K562 (cell line): Measurements from ENCODE around the gene ERICH6. TPM values are rescaled to one million over a fixed set of nuclear protein-coding genes. Genes with fewer than 3 reads are reported as not detected.

ENCODE experiments used
- ATAC-seq: fragments of 200-7000 bp; cut with Tn5 transposase; 3 replicates; pipeline ENCODE4 v1.9.1; 2020; ENCODE audit warnings: moderate library complexity
- BruUV-seq: library from RNA; stranded (reverse); fragments of 400-500 nt; replicated peaks from 2 replicates; lab custom pipeline; 2021; lab: Mats Ljungman, UMichigan
- CTCF ChIA-PET: fragments of 300-600 bp; formaldehyde crosslinking; extraction: SDS; loops from one replicate; lab custom pipeline; 2021; ENCODE audit warnings: low intra/inter-chr PET ratio; lab: Yijun Ruan, JAX
- POLR2A ChIA-PET: fragments of 300-600, 350-650 bp; sonication (Branson Sonifier 250); formaldehyde crosslinking; extraction: SDS; loops from one replicate; lab custom pipeline; 2021; ENCODE audit warnings: antibody characterized with exemption, inconsistent platforms; lab: Yijun Ruan, JAX
- DNase-seq, 4 experiments: peaks; one replicate each; pipeline versions ENCODE4 v3.0.0 to v3.0.0-alpha.2; 2011 to 2018; ENCODE audit warnings: low spot score in 3 of 4, mixed read lengths in 3 of 4; ENCODE audit errors: extremely low read depth in 1 of 4
- FAIRE-seq: peaks from 2 replicates; lab custom pipeline; 2011; peaks lifted over from hg19 to GRCh38; lab: Jason Lieb, UNC
- H2AFZ ChIP-seq: 2 replicates; pipeline ENCODE4 v1.6.0; 2011; ENCODE audit warnings: low read depth, low read length, control low read depth, inconsistent platforms
- H3K27ac ChIP-seq: fragments of 200-600 bp; 3 replicates; pipeline ENCODE4 v1.8.0; 2011; ENCODE audit warnings: low read depth, mild to moderate bottlenecking, control low read depth, inconsistent platforms, low read length, moderate library complexity, mixed read lengths; ENCODE audit errors: extremely low read depth
- H3K27me3 ChIP-seq, 2 experiments: fragments of 300-600 bp in 1 of 2; 2 replicates in 1 of 2; 3 replicates in 1 of 2; pipeline versions ENCODE4 v1.6.0 to v1.8.0; 2011; ENCODE audit warnings: inconsistent platforms in 2 of 2, low read length in 2 of 2, mild to moderate bottlenecking in 1 of 2, mixed read lengths in 1 of 2, moderate library complexity in 1 of 2; ENCODE audit not compliant: control insufficient read depth in 2 of 2, insufficient read depth in 2 of 2
- H3K36me3 ChIP-seq: fragments of 300-600 bp; 3 replicates; pipeline ENCODE4 v1.8.0; 2011; ENCODE audit warnings: mild to moderate bottlenecking, low read length, inconsistent platforms; ENCODE audit not compliant: control insufficient read depth, insufficient read depth
- H3K4me1 ChIP-seq, 2 experiments: fragments of 200-600 bp in 1 of 2; replicated peaks in 1 of 2; 2 replicates in 1 of 2; 3 replicates in 1 of 2; pipeline versions ENCODE4 v1.5.1 to v1.8.0; 2011; ENCODE audit warnings: inconsistent platforms in 2 of 2, low read length in 2 of 2, mild to moderate bottlenecking in 1 of 2, mixed read lengths in 1 of 2, moderate library complexity in 1 of 2; ENCODE audit not compliant: control insufficient read depth in 2 of 2, insufficient read depth in 2 of 2
- H3K4me2 ChIP-seq: 2 replicates; pipeline ENCODE4 v1.6.1; 2011; ENCODE audit warnings: low read length, control low read depth, inconsistent platforms, mixed read lengths; ENCODE audit not compliant: insufficient read depth
- H3K4me3 ChIP-seq: fragments of 200-600 bp; sonication (generic), shearing (Covaris generic); 2 replicates; pipeline ENCODE4 v1.5.1; 2016; ENCODE audit warnings: control low read depth, inconsistent platforms
- H3K79me2 ChIP-seq: fragments of 200-600 bp; 3 replicates; pipeline ENCODE4 v1.8.0; 2011; ENCODE audit warnings: low read length, inconsistent platforms; ENCODE audit not compliant: control insufficient read depth, insufficient read depth
- H3K9ac ChIP-seq, 2 experiments: 2 replicates each; pipeline versions ENCODE4 v1.6.0 to v1.6.1; 2011; ENCODE audit warnings: low read depth in 2 of 2, low read length in 2 of 2, control low read depth in 1 of 2, inconsistent platforms in 1 of 2, mild to moderate bottlenecking in 1 of 2, mixed read lengths in 1 of 2; ENCODE audit not compliant: insufficient read depth in 1 of 2
- H3K9me1 ChIP-seq: one replicate; pipeline ENCODE4 v1.6.0; 2011; ENCODE audit warnings: inconsistent platforms, mild to moderate bottlenecking, low read length, moderate library complexity; ENCODE audit not compliant: control insufficient read depth, insufficient read depth
- H3K9me3 ChIP-seq: replicated peaks from 2 replicates; pipeline ENCODE4 v1.5.1; 2011; ENCODE audit warnings: low read depth, low read length, inconsistent platforms; ENCODE audit not compliant: control insufficient read depth, insufficient read depth
- H4K20me1 ChIP-seq: replicated peaks from 2 replicates; pipeline ENCODE4 v1.6.1; 2011; ENCODE audit warnings: low read length, inconsistent platforms, mixed read lengths; ENCODE audit not compliant: control insufficient read depth, insufficient read depth
- ARID1B ChIP-seq: fragments of 450-650 bp; IDR thresholded peaks from 2 replicates; pipeline ENCODE4 v1.6.1; 2016; ENCODE audit warnings: antibody characterized with exemption, mild to moderate bottlenecking, inconsistent platforms
- ARID2 ChIP-seq: fragments of 450-650 bp; IDR thresholded peaks from 2 replicates; pipeline ENCODE4 v1.6.1; 2017; ENCODE audit warnings: antibody characterized with exemption, mild to moderate bottlenecking
- ILF3 ChIP-seq: fragments of 450-650 bp; IDR thresholded peaks from 2 replicates; pipeline ENCODE4 v1.6.1; 2018; ENCODE audit warnings: antibody characterized with exemption, mild to moderate bottlenecking, moderate library complexity, borderline replicate concordance
- MTA3 ChIP-seq: fragments of 450-650 bp; formaldehyde crosslinking; IDR thresholded peaks from 2 replicates; pipeline ENCODE4 v1.6.1; 2017; ENCODE audit warnings: mild to moderate bottlenecking, borderline replicate concordance
- PCBP1 ChIP-seq: fragments of 200-400 bp; formaldehyde crosslinking; IDR thresholded peaks from 2 replicates; pipeline ENCODE4 v1.6.1; 2018; ENCODE audit warnings: mild to moderate bottlenecking, low read depth, low read length; ENCODE audit not compliant: poor library complexity, severe bottlenecking
- POLR2A ChIP-seq: fragments of 450-650 bp; conservative IDR thresholded peaks from 2 replicates; pipeline ENCODE4 v1.6.1; 2016
- POLR2G ChIP-seq: fragments of 200-400 bp; formaldehyde crosslinking; IDR thresholded peaks from 2 replicates; pipeline ENCODE4 v1.6.1; 2017; ENCODE audit warnings: low read depth, mild to moderate bottlenecking, antibody characterized with exemption, low read length, moderate library complexity
- RBFOX2 ChIP-seq: fragments of 200-400 bp; formaldehyde crosslinking; IDR thresholded peaks from 2 replicates; pipeline ENCODE4 v1.6.1; 2017; ENCODE audit warnings: low read depth, mild to moderate bottlenecking, low read length, moderate library complexity
- RBM14 ChIP-seq: fragments of 200-400 bp; formaldehyde crosslinking; IDR thresholded peaks from 2 replicates; pipeline ENCODE4 v1.6.1; 2018; ENCODE audit warnings: low read depth, mild to moderate bottlenecking, low read length, moderate library complexity, borderline replicate concordance; ENCODE audit not compliant: insufficient read depth
- ZNF41 ChIP-seq: fragments of 250-450 bp; sonication (Bioruptor Pico); conservative IDR thresholded peaks from 2 replicates; pipeline ENCODE4 v1.4.0; 2020; ENCODE audit warnings: mild to moderate bottlenecking
- ZZZ3 ChIP-seq: fragments of 450-650 bp; IDR thresholded peaks from 2 replicates; pipeline ENCODE4 v1.6.1; 2016; ENCODE audit warnings: antibody characterized with exemption, mild to moderate bottlenecking, moderate library complexity
- WGBS: fragments of 100-300 bp; shearing (Covaris generic); methylation state at CpG from one replicate; pipeline ENCODE4 v1.1.6; 2016; ENCODE audit warnings: low coverage, mixed read lengths; ENCODE audit not compliant: insufficient coverage; ENCODE audit errors: missing lambda C conversion rate; 5-methylcytosine and 5-hydroxymethylcytosine counted together
- in situ Hi-C: fragments of 300-500 bp; cut with MboI; formaldehyde crosslinking; loops from 4 replicates; pipeline ENCODE4 v1.15.0; 2018; ENCODE audit warnings: inconsistent platforms, mixed read lengths
- intact Hi-C: fragments of 100-400 bp; cut with micrococcal nuclease; formaldehyde crosslinking; loops from 2 replicates; pipeline ENCODE4 v1.14.2; 2022
- polyA plus RNA-seq, 8 experiments: library from polyadenylated mRNA; depleted of rRNA in 4 of 8; stranded (reverse) in 5 of 8; unstranded in 3 of 8; fragments of >200 nt; fragmentation: Nextera tagmentation in 2 of 8; fragmentation: Illumina TruSeq in 1 of 8; extraction: Ambion mirVana in 2 of 8; extraction: Trizol in 1 of 8; gene quantifications; 2 replicates each; pipeline versions ENCODE4 v1.2.1 to v1.2.3, GENCODE V29; 2011 to 2014; ENCODE audit warnings: inconsistent platforms in 1 of 8, missing spikeins in 1 of 8
- total RNA-seq, 7 experiments: library from RNA; depleted of rRNA in 6 of 7; stranded (reverse); fragments of >200 nt in 6 of 7; fragmentation: Illumina TruSeq in 2 of 7; extraction: Trizol in 2 of 7; gene quantifications; 2 replicates each; pipeline versions ENCODE4 v1.2.1 to v1.2.3, GENCODE V29; 2011 to 2021; ENCODE audit warnings: low replicate concordance in 1 of 7
- TF ChIP-seq, protein P1 (sequence below): sonication (generic); formaldehyde crosslinking; IDR thresholded peaks from 2 replicates; pipeline ENCODE4 v1.8.1; 2023; ENCODE audit warnings: mild to moderate bottlenecking, missing genetic modification reagents
- TF ChIP-seq, protein P2 (sequence below): fragments of 450-650 bp; formaldehyde crosslinking; IDR thresholded peaks from 2 replicates; pipeline ENCODE4 v1.4.0; 2022; ENCODE audit warnings: mild to moderate bottlenecking, moderate library complexity

The ERICH6 gene
- total and polyA plus RNA-seq, 9 of the 15 experiments (the other 6 are each of a cell fraction or from before 2014, with no cell fraction given), result not detected

DNA sequence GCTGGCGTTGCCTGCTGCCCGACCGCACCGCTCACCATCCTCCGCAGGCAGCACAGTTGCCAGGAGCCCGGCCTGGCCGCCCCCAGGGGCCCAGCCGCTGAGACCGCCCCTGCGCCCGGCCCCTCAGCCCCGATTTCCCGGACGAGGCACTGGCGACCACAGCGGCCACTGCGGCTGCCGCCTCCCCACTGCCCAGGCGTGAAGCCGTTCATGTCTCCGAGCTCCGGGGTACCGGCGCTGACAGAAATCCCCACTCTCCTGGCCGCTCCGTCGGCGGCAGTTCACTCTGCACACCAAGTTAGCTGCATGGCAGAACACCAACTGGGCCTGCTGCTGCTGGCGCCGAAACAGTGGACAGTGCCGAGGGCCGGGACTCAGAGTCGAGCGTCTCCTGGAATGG lies 92.1 kb downstream of the ERICH6 start:
- H3K9me3 ChIP-seq, result no peaks in the 10 kb centered on the region
- H3K36me3 ChIP-seq, result peaks cover 52% of the 10 kb centered on the region
- ChIA-PET POLR2A (interaction anchor here (0.8 to 1.6 kb wide), 4 partner anchors 9 to 515 kb away, joined by 3 to 5 read pairs (median 4); partner anchors contain the start of gene SELENOT), CTCF (no interaction called here)
- H3K9me1 ChIP-seq, result no peaks in the 10 kb centered on the region
- peaks cover 14% of the 10 kb centered on the region in 2 experiments; a peak in 4 of 5 replicates for H3K4me1 ChIP-seq
- intact Hi-C loops, result no loop called here
- H3K9ac ChIP-seq, result no peak overlapping the region
- FAIRE-seq (no peak), ATAC-seq (no peak), DNase-seq (no peak)
- 96% methylated on average over 31 of the region's 34 CpGs for WGBS
- TF ChIP-seq POLR2G (peak; percentile 45; the same call in 1 of the 2 replicates), ARID1B (no peak), PCBP1 (peak; percentile 49), RBM14 (0 out of 2 replicates have a peak, but pooled peaks have one; percentile 46), RBFOX2 (peak; percentile 52)
- no peak overlapping the region for H2AFZ ChIP-seq
- no peak overlapping the region for H3K4me2 ChIP-seq
- peaks cover 82% of the 10 kb centered on the region for H3K79me2 ChIP-seq
- no TSS peak for BruUV-seq
- H3K27me3 ChIP-seq, result no peaks in the 10 kb centered on the region
- H3K27ac ChIP-seq, result no peak overlapping the region
- in situ Hi-C loops, result no loop called here
- H4K20me1 ChIP-seq, result peaks cover 15% of the 10 kb centered on the region; the same call in 1 of the 2 replicates
- no peak overlapping the region for H3K4me3 ChIP-seq

DNA sequence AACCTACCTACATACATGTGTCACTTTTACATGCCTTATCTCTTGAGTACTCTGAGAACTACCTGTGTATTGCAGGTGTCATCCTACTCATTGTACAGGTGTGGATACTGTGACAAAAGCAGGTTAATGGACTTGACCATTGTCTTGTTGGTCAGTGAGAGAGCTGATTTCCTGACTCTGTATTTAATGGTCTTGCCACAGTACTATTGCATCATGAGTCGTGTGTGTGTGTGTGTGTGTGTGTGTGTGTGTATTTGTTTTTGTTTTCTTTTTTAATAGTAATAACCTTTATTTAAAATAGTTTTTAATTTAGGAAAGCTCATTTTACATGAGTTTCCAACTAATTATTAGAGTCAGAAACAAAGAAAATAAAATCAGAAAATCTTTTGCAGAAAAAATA lies 92.9 kb downstream of the ERICH6 start:
- Histone ChIP-seq H2AFZ (no peak overlapping the region), H3K9ac (no peak overlapping the region), H3K4me2 (no peak overlapping the region), H3K79me2 (peaks cover 88% of the 10 kb centered on the region), H3K27ac (no peak overlapping the region), H3K9me3 (no peaks in the 10 kb centered on the region), H3K27me3 (no peaks in the 10 kb centered on the region), H3K4me1 (peaks cover 16 to 20% of the 10 kb centered on the region in 2 experiments), H3K4me3 (no peak overlapping the region), H3K9me1 (no peaks in the 10 kb centered on the region), H3K36me3 (peaks cover 55% of the 10 kb centered on the region), H4K20me1 (peaks cover 15% of the 10 kb centered on the region; the same call in 1 of the 2 replicates)
- ATAC-seq, result no peak
- in situ Hi-C loops (no loop called here), intact Hi-C loops (no loop called here)
- no TSS peak for BruUV-seq
- FAIRE-seq, result no peak
- 15% methylated on average over 1 of the region's 1 CpG for WGBS
- DNase-seq, result no peak
- ChIA-PET POLR2A (interaction anchor here (1.6 kb wide), 1 partner anchor 13 kb away, joined by 5 read pairs; no protein-coding TSS in a partner anchor), CTCF (no interaction called here)
- TF ChIP-seq, protein P1, sequence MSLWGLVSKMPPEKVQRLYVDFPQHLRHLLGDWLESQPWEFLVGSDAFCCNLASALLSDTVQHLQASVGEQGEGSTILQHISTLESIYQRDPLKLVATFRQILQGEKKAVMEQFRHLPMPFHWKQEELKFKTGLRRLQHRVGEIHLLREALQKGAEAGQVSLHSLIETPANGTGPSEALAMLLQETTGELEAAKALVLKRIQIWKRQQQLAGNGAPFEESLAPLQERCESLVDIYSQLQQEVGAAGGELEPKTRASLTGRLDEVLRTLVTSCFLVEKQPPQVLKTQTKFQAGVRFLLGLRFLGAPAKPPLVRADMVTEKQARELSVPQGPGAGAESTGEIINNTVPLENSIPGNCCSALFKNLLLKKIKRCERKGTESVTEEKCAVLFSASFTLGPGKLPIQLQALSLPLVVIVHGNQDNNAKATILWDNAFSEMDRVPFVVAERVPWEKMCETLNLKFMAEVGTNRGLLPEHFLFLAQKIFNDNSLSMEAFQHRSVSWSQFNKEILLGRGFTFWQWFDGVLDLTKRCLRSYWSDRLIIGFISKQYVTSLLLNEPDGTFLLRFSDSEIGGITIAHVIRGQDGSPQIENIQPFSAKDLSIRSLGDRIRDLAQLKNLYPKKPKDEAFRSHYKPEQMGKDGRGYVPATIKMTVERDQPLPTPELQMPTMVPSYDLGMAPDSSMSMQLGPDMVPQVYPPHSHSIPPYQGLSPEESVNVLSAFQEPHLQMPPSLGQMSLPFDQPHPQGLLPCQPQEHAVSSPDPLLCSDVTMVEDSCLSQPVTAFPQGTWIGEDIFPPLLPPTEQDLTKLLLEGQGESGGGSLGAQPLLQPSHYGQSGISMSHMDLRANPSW (CRISPR knock-in tag), result no peak
- TF ChIP-seq ARID2 (no peak), ILF3 (no peak), ZNF41 (CRISPR knock-in tag) (no peak), ZZZ3 (no peak), POLR2A (no peak), MTA3 (no peak)
- TF ChIP-seq, protein P2, sequence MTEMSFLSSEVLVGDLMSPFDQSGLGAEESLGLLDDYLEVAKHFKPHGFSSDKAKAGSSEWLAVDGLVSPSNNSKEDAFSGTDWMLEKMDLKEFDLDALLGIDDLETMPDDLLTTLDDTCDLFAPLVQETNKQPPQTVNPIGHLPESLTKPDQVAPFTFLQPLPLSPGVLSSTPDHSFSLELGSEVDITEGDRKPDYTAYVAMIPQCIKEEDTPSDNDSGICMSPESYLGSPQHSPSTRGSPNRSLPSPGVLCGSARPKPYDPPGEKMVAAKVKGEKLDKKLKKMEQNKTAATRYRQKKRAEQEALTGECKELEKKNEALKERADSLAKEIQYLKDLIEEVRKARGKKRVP (CRISPR knock-in tag), result 0 out of 2 replicates have a peak, but pooled peaks have one; percentile 37
